CD4-positive, alpha-beta T cell treated with Interleukin-21 for 1 hour (primary cell): Measurements from ENCODE around the gene COL6A5.
"Not testable (repeated sequence)": the region's sequence is repeated elsewhere in the genome, so short reads cannot be mapped to it uniquely, and the experiment has no call there.

Source experiments
- DNase-seq: peaks from one replicate; pipeline ENCODE4 v3.0.0-alpha.2; 2020

COL6A5 gene

GRCh38 chr3:130389743-130390478, 44.4 kb downstream of the COL6A5 start:
- no peak for DNase-seq

GRCh38 chr3:130392266-130392665, 46.8 kb downstream of the COL6A5 start:
- no peak for DNase-seq

- no peak for DNase-seq
Measured at GRCh38 chr3:130393594-130393993, 48.1 kb downstream of the COL6A5 start.

GRCh38 chr3:130395331-130395730, 49.9 kb downstream of the COL6A5 start:
- DNase-seq, result no peak

- DNase-seq, result no peak
Measured at GRCh38 chr3:130395916-130396315, 50.4 kb downstream of the COL6A5 start.

- DNase-seq, result no peak
Measured at GRCh38 chr3:130404401-130404800, 58.9 kb downstream of the COL6A5 start.

GRCh38 chr3:130405956-130406355, 60.5 kb downstream of the COL6A5 start:
- no peak for DNase-seq

- DNase-seq, result not testable (repeated sequence)
Measured at GRCh38 chr3:130408253-130408652, 62.8 kb downstream of the COL6A5 start.

- no peak for DNase-seq
Measured at GRCh38 chr3:130411320-130411719, 65.8 kb downstream of the COL6A5 start.

- DNase-seq, result no peak
Measured at GRCh38 chr3:130412991-130413560, 67.6 kb downstream of the COL6A5 start.

- no peak for DNase-seq
Measured at GRCh38 chr3:130414457-130414856, 69.0 kb downstream of the COL6A5 start.

- DNase-seq, result no peak
Measured at GRCh38 chr3:130420466-130420865, 75.0 kb downstream of the COL6A5 start.

GRCh38 chr3:130423064-130423463, 77.6 kb downstream of the COL6A5 start:
- DNase-seq, result no peak

- DNase-seq, result no peak
Measured at GRCh38 chr3:130424837-130425236, 79.4 kb downstream of the COL6A5 start.

GRCh38 chr3:130425484-130425883, 80.0 kb downstream of the COL6A5 start:
- no peak for DNase-seq

- no peak for DNase-seq
Measured at GRCh38 chr3:130426206-130426605, 80.7 kb downstream of the COL6A5 start.

GRCh38 chr3:130428871-130429712, 83.6 kb downstream of the COL6A5 start:
- DNase-seq, result no peak

- DNase-seq, result no peak
Measured at GRCh38 chr3:130429713-130430023, 84.2 kb downstream of the COL6A5 start.

- no peak for DNase-seq
Measured at GRCh38 chr3:130430266-130430665, 84.8 kb downstream of the COL6A5 start.

GRCh38 chr3:130432086-130432485, 86.6 kb downstream of the COL6A5 start:
- not testable (repeated sequence) for DNase-seq

- no peak for DNase-seq
Measured at GRCh38 chr3:130433306-130433705, 87.8 kb downstream of the COL6A5 start.

GRCh38 chr3:130442284-130442683, 96.8 kb downstream of the COL6A5 start:
- no peak for DNase-seq

GRCh38 chr3:130446840-130447239, 101.4 kb downstream of the COL6A5 start:
- DNase-seq, result not testable (repeated sequence)

GRCh38 chr3:130448155-130448554, 102.7 kb downstream of the COL6A5 start:
- not testable (repeated sequence) for DNase-seq
